Kidney epithelial cell (primary cell): ENCODE data around the gene TOMM6. TPM values are rescaled to one million over a fixed set of nuclear protein-coding genes. Genes with fewer than 3 reads are reported as not detected.

Experiments
- DNase-seq: peaks from one replicate; pipeline ENCODE4 v3.0.0-alpha.2; 2010; ENCODE audit warnings: low read depth
- H3K27me3 ChIP-seq: 2 replicates; pipeline ENCODE4 v1.6.0; 2011; ENCODE audit warnings: low read length; ENCODE audit not compliant: control insufficient read depth, insufficient read depth
- H3K36me3 ChIP-seq: 2 replicates; pipeline ENCODE4 v1.5.1; 2011; ENCODE audit warnings: low read length; ENCODE audit not compliant: control insufficient read depth, insufficient read depth
- H3K4me3 ChIP-seq: 2 replicates; pipeline ENCODE4 v1.5.1; 2011; ENCODE audit warnings: low read depth, mild to moderate bottlenecking, control low read depth, low read length
- total RNA-seq: library from RNA; depleted of rRNA; stranded (reverse); fragments of >200 nt; gene quantifications from 2 replicates; pipeline ENCODE4 v1.2.3, GENCODE V29; 2015
- TF ChIP-seq, protein P1 (sequence below): IDR thresholded peaks from 2 replicates; pipeline ENCODE4 v1.5.1; 2011; ENCODE audit warnings: mild to moderate bottlenecking, moderate library complexity, low read length, control low read depth, inconsistent platforms; ENCODE audit not compliant: insufficient read depth, poor library complexity, severe bottlenecking

The TOMM6 gene
- total RNA-seq, 1 donor from 2014 or later = 143 TPM

DNA sequence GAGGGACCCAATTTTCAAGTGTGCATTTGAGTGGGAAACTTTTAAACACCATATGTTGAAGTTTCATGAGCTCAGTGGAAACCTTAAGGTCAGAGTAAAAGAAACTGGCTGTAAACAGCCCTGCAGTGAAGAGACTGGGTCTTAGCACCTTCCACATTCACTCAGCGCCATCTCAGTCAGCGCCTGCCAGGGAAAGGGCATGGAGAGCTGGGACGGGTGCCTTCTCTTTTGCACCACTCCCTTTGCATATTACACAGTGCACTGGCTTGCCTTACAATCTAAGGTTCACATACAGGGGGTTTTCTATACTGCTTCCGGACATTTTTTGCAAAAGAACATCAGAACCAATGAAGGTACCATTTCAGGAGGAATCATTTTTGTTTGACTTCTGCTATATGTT is 4.5 kb downstream of the TOMM6 start:
- DNase-seq = no peak

GRCh38 chr6:41796474-41796873 is 9.0 kb downstream of the TOMM6 start:
- no peak for DNase-seq
- H3K27me3 ChIP-seq = no peaks in the 10 kb centered on the region
- no peak overlapping the region for H3K4me3 ChIP-seq
- TF ChIP-seq, protein P1, sequence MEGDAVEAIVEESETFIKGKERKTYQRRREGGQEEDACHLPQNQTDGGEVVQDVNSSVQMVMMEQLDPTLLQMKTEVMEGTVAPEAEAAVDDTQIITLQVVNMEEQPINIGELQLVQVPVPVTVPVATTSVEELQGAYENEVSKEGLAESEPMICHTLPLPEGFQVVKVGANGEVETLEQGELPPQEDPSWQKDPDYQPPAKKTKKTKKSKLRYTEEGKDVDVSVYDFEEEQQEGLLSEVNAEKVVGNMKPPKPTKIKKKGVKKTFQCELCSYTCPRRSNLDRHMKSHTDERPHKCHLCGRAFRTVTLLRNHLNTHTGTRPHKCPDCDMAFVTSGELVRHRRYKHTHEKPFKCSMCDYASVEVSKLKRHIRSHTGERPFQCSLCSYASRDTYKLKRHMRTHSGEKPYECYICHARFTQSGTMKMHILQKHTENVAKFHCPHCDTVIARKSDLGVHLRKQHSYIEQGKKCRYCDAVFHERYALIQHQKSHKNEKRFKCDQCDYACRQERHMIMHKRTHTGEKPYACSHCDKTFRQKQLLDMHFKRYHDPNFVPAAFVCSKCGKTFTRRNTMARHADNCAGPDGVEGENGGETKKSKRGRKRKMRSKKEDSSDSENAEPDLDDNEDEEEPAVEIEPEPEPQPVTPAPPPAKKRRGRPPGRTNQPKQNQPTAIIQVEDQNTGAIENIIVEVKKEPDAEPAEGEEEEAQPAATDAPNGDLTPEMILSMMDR = no peak
- peaks cover 1% of the 10 kb centered on the region for H3K36me3 ChIP-seq

More for the DNA sequence above, 4.5 kb downstream of the TOMM6 start:
- no peak overlapping the region for H3K4me3 ChIP-seq
- TF ChIP-seq, protein P1 = no peak
- peaks cover 1% of the 10 kb centered on the region for H3K36me3 ChIP-seq
- no peaks in the 10 kb centered on the region for H3K27me3 ChIP-seq

DNA sequence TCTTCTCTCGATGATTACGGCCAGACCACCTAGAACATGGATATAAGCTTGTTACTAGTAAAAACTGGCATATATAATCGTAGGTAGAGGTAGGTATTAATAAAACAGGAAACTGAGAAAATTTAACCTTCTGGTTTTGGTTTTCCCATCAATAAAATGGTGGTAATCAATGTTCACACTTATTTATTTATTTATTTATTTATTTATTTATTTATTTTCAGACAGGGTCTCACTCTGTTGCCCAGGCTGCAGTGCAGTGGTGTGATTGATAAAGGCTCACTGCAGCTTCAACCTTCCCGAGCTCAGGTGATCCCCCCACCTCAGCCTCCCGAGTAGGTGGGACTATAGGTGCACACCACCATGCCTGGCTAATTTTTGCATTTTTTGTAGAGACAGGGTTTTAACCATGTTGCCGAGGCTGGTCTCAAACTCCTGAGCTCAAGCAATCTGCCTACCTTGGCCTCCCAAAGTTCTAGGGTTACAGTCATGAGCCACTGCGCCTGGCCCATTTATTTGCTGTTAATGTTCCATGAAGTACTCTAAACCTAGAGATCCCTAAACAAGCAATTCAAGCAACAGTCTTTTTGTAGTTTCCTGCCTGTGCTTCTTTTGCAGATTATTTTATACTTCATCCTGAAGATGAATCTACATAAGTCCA is 11.5 kb downstream of the TOMM6 start:
- TF ChIP-seq, protein P1 = no peak
- DNase-seq = no peak
- Histone ChIP-seq H3K27me3 (no peaks in the 10 kb centered on the region), H3K36me3 (peaks cover 1% of the 10 kb centered on the region), H3K4me3 (no peak overlapping the region)

DNA sequence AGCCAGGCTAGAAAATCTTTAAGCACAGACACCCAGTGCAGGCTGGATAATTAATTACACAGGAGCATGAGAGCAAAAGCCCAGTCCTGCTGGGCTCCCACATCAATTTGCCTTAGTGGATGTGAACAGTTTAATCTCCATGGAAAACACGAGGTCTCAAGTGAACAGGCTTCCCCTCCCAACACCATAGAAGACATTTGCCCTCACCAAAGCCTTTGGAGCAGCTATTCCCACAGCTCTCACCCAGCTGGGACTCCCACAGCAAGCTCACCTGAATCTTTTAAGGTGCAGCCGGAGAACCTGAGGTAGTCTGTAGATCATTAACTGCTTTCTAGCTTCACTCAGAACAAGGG is 12.0 kb downstream of the TOMM6 start:
- peaks cover 1% of the 10 kb centered on the region for H3K36me3 ChIP-seq
- TF ChIP-seq, protein P1 = no peak
- H3K4me3 ChIP-seq = no peak overlapping the region
- DNase-seq = no peak
- no peaks in the 10 kb centered on the region for H3K27me3 ChIP-seq

- Histone ChIP-seq H3K4me3 (no peak overlapping the region), H3K36me3 (peaks cover under 1% of the 10 kb centered on the region), H3K27me3 (no peaks in the 10 kb centered on the region)
- TF ChIP-seq, protein P1 = peak; percentile 63
- no peak for DNase-seq
These were observed 13.9 kb downstream of the TOMM6 start for GRCh38 chr6:41801380-41801779.
